Mucosa of gallbladder (tissue), 1 donor: ENCODE measurements around the gene AOX1. TPM values are rescaled to one million over a fixed set of nuclear protein-coding genes. Genes with fewer than 3 reads are reported as not detected.
"Not testable (repeated sequence)": the region's sequence is repeated elsewhere in the genome, so short reads cannot be mapped to it uniquely, and the experiment has no call there.

ENCODE experiments used
- DNase-seq: peaks from one replicate; pipeline ENCODE4 v3.0.0-alpha.2; 2020; ENCODE audit warnings: low spot score
- total RNA-seq: library from RNA; stranded (reverse); gene quantifications from one replicate; pipeline ENCODE4 v1.2.1, GENCODE V29; 2021
- donor health status: DM: no; HTN: no; CAD: no.

Gene AOX1
- total RNA-seq, 1 donor from 2014 or later: 119 TPM

GRCh38 chr2:200627110-200627770 is 41.4 kb downstream of the AOX1 start:
- no peak for DNase-seq

GRCh38 chr2:200628461-200628860 is 42.6 kb downstream of the AOX1 start:
- DNase-seq: not testable (repeated sequence)

- no peak for DNase-seq
Measured at GRCh38 chr2:200631287-200631686, 45.5 kb downstream of the AOX1 start.

- DNase-seq: no peak
Measured at GRCh38 chr2:200634231-200634964, 48.6 kb downstream of the AOX1 start.

GRCh38 chr2:200635251-200635650 is 49.4 kb downstream of the AOX1 start:
- no peak for DNase-seq

- DNase-seq: no peak
Measured at GRCh38 chr2:200637901-200638300, 52.1 kb downstream of the AOX1 start.

- DNase-seq: no peak
Measured at GRCh38 chr2:200640176-200640575, 54.4 kb downstream of the AOX1 start.

GRCh38 chr2:200640901-200641300 is 55.1 kb downstream of the AOX1 start:
- no peak for DNase-seq

- DNase-seq: not testable (repeated sequence)
Measured at GRCh38 chr2:200648518-200649281, 62.9 kb downstream of the AOX1 start.

- no peak for DNase-seq
Measured at GRCh38 chr2:200649724-200650123, 63.9 kb downstream of the AOX1 start.

GRCh38 chr2:200650195-200650594 is 64.4 kb downstream of the AOX1 start:
- DNase-seq: no peak

GRCh38 chr2:200652158-200652557 is 66.3 kb downstream of the AOX1 start:
- DNase-seq: no peak

- no peak for DNase-seq
Measured at GRCh38 chr2:200653021-200653420, 67.2 kb downstream of the AOX1 start.

- DNase-seq: no peak
Measured at GRCh38 chr2:200654823-200655222, 69.0 kb downstream of the AOX1 start.

- DNase-seq: no peak
Measured at GRCh38 chr2:200655918-200656580, 70.2 kb downstream of the AOX1 start.

GRCh38 chr2:200658278-200658864 is 72.6 kb downstream of the AOX1 start:
- DNase-seq: no peak

- no peak for DNase-seq
Measured at GRCh38 chr2:200659410-200659809, 73.6 kb downstream of the AOX1 start.

GRCh38 chr2:200661477-200661876 is 75.7 kb downstream of the AOX1 start:
- DNase-seq: no peak

GRCh38 chr2:200662727-200663126 is 76.9 kb downstream of the AOX1 start:
- DNase-seq: no peak

- DNase-seq: no peak
Measured at GRCh38 chr2:200664770-200665494, 79.1 kb downstream of the AOX1 start.
